ENCODE measurements around the gene TANGO2. TPM values are rescaled to one million over a fixed set of nuclear protein-coding genes. Genes with fewer than 3 reads are reported as not detected.
A peak's percentile ranks its signal among the peaks of the same experiment; 100 is the strongest.

The TANGO2 gene
- total and polyA plus RNA-seq, 4 donors, result 20.7 to 48.8 (median 34.1) TPM

GRCh38 chr22:20002128-20002527 is 18.8 kb upstream of the TANGO2 start:
- no peak for ATAC-seq (ENCODE audit: insufficient read depth, low FRiP score)
- H3K27me3 ChIP-seq (ENCODE audit: control insufficient read depth in 3 of 3, insufficient read depth in 3 of 3, low read length in 2 of 3), result no peaks in the 10 kb centered on the region
- no peak overlapping the region for H3K4me3 ChIP-seq
- peak overlapping the region in 1 of 2 donors; percentile 9 for H3K27ac ChIP-seq (ENCODE audit: low read depth in 1 of 2, low read length in 1 of 2)
- H3K4me1 ChIP-seq (ENCODE audit: control insufficient read depth in 5 of 5, insufficient read depth in 5 of 5, low read length in 5 of 5), result peaks cover 0 to 50% (median 13%) of the 10 kb centered on the region in 5 donors
- no peaks in the 10 kb centered on the region for H3K36me3 ChIP-seq (ENCODE audit: control insufficient read depth in 4 of 4, insufficient read depth in 4 of 4, low read length in 4 of 4)
- 77 to 79% methylated on average over 9 of the region's 9 CpGs for WGBS, 2 donors
- H3K9ac ChIP-seq (ENCODE audit: insufficient read depth in 1 of 2, low read length in 2 of 2), result peak overlapping the region in 1 of 2 donors; percentile 4
- DNase-seq, result peak; percentile 82 to 93 (median 92)
- peaks cover 0 to 3% (median 0%) of the 10 kb centered on the region in 4 donors for H3K9me3 ChIP-seq (ENCODE audit: control insufficient read depth in 4 of 4, insufficient read depth in 3 of 4, low read length in 3 of 4)
- no peak for TF ChIP-seq CTCF (IDR thresholded peaks at IDR 0.05; ENCODE audit: control extremely low read depth, extremely low read depth)

- Histone ChIP-seq H3K27ac (ENCODE audit: low read depth in 1 of 2, low read length in 1 of 2) (no peak overlapping the region), H3K9me3 (ENCODE audit: control insufficient read depth in 4 of 4, insufficient read depth in 3 of 4, low read length in 3 of 4) (peaks cover 0 to 3% (median under 1%) of the 10 kb centered on the region in 4 donors), H3K4me3 (no peak overlapping the region), H3K4me1 (ENCODE audit: control insufficient read depth in 5 of 5, insufficient read depth in 5 of 5, low read length in 5 of 5) (peaks cover 0 to 47% (median 13%) of the 10 kb centered on the region in 5 donors), H3K27me3 (ENCODE audit: control insufficient read depth in 3 of 3, insufficient read depth in 3 of 3, low read length in 2 of 3) (no peaks in the 10 kb centered on the region), H3K36me3 (ENCODE audit: control insufficient read depth in 4 of 4, insufficient read depth in 4 of 4, low read length in 4 of 4) (no peaks in the 10 kb centered on the region), H3K9ac (ENCODE audit: insufficient read depth in 1 of 2, low read length in 2 of 2) (peak overlapping the region in 1 of 2 donors; percentile 4)
- WGBS, 2 donors, result 84 to 88% methylated on average over 2 of the region's 2 CpGs
- TF ChIP-seq CTCF (IDR thresholded peaks at IDR 0.05; ENCODE audit: control extremely low read depth, extremely low read depth), result no peak
- DNase-seq (peak in 2 of 3 donors; percentile 66 to 75), ATAC-seq (ENCODE audit: insufficient read depth, low FRiP score) (no peak)
Measured at GRCh38 chr22:20002636-20003035, 18.3 kb upstream of the TANGO2 start.

GRCh38 chr22:20003304-20003703 is 17.6 kb upstream of the TANGO2 start:
- peaks cover 0 to 3% (median under 1%) of the 10 kb centered on the region in 4 donors for H3K9me3 ChIP-seq (ENCODE audit: control insufficient read depth in 4 of 4, insufficient read depth in 3 of 4, low read length in 3 of 4)
- H3K36me3 ChIP-seq (ENCODE audit: control insufficient read depth in 4 of 4, insufficient read depth in 4 of 4, low read length in 4 of 4), result no peaks in the 10 kb centered on the region
- DNase-seq, result no peak
- 97% methylated on average over 1 of the region's 1 CpG for WGBS, 2 donors
- no peak overlapping the region for H3K4me3 ChIP-seq
- H3K27ac ChIP-seq (ENCODE audit: low read depth in 1 of 2, low read length in 1 of 2), result no peak overlapping the region
- peaks cover 0 to 41% (median 12%) of the 10 kb centered on the region in 5 donors for H3K4me1 ChIP-seq (ENCODE audit: control insufficient read depth in 5 of 5, insufficient read depth in 5 of 5, low read length in 5 of 5)
- H3K9ac ChIP-seq (ENCODE audit: insufficient read depth in 1 of 2, low read length in 2 of 2), result no peak overlapping the region
- TF ChIP-seq CTCF (IDR thresholded peaks at IDR 0.05; ENCODE audit: control extremely low read depth, extremely low read depth), result no peak
- no peaks in the 10 kb centered on the region for H3K27me3 ChIP-seq (ENCODE audit: control insufficient read depth in 3 of 3, insufficient read depth in 3 of 3, low read length in 2 of 3)
- no peak for ATAC-seq (ENCODE audit: insufficient read depth, low FRiP score)

- Histone ChIP-seq H3K9ac (ENCODE audit: insufficient read depth in 1 of 2, low read length in 2 of 2) (no peak overlapping the region), H3K9me3 (ENCODE audit: control insufficient read depth in 4 of 4, insufficient read depth in 3 of 4, low read length in 3 of 4) (peaks cover 0 to 3% (median under 1%) of the 10 kb centered on the region in 4 donors), H3K4me3 (no peak overlapping the region), H3K27ac (ENCODE audit: low read depth in 1 of 2, low read length in 1 of 2) (no peak overlapping the region), H3K4me1 (ENCODE audit: control insufficient read depth in 5 of 5, insufficient read depth in 5 of 5, low read length in 5 of 5) (peaks cover 0 to 30% (median 7%) of the 10 kb centered on the region in 5 donors), H3K36me3 (ENCODE audit: control insufficient read depth in 4 of 4, insufficient read depth in 4 of 4, low read length in 4 of 4) (no peaks in the 10 kb centered on the region), H3K27me3 (ENCODE audit: control insufficient read depth in 3 of 3, insufficient read depth in 3 of 3, low read length in 2 of 3) (no peaks in the 10 kb centered on the region)
- no peak for TF ChIP-seq CTCF (IDR thresholded peaks at IDR 0.05; ENCODE audit: control extremely low read depth, extremely low read depth)
- DNase-seq (no peak), ATAC-seq (ENCODE audit: insufficient read depth, low FRiP score) (no peak)
- 94 to 97% methylated on average over 3 of the region's 3 CpGs for WGBS, 2 donors
Measured at GRCh38 chr22:20004464-20004863, 16.4 kb upstream of the TANGO2 start.
